Activated CD8-positive, alpha-beta T cell treated with anti-CD3 and anti-CD28 coated beads for 36 hours (primary cell): ENCODE measurements around the gene FERMT3. TPM values are rescaled to one million over a fixed set of nuclear protein-coding genes. Genes with fewer than 3 reads are reported as not detected.

ENCODE experiments used
- ATAC-seq: fragments of 200-7000 bp; cut with Tn5 transposase; one replicate; pipeline ENCODE4 v1.10.0; 2021; ENCODE audit warnings: mild to moderate bottlenecking, moderate library complexity
- CTCF ChIA-PET: fragments of 350-600 bp; sonication (Branson Sonifier 250); formaldehyde crosslinking; loops from one replicate; lab custom pipeline; 2021; ENCODE audit warnings: antibody characterized with exemption; lab: Charles Lee
- POLR2A ChIA-PET: fragments of 350-600 bp; sonication (Branson Sonifier 250); formaldehyde crosslinking; loops from one replicate; lab custom pipeline; 2021; ENCODE audit warnings: antibody characterized with exemption; lab: Charles Lee
- DNase-seq: peaks from one replicate; pipeline ENCODE4 v3.0.0-alpha.2; 2020
- H3K27ac Mint-ChIP-seq: one replicate; pipeline ENCODE4 v1.8.0; 2021; ENCODE audit warnings: mild to moderate bottlenecking, mixed read lengths
- H3K27me3 Mint-ChIP-seq: one replicate; pipeline ENCODE4 v1.8.0; 2021; ENCODE audit warnings: mixed read lengths
- H3K36me3 Mint-ChIP-seq: one replicate; pipeline ENCODE4 v1.8.0; 2021; ENCODE audit warnings: low read depth, mixed read lengths
- H3K4me1 Mint-ChIP-seq: one replicate; pipeline ENCODE4 v1.8.0; 2021; ENCODE audit warnings: low read depth, mixed read lengths
- H3K4me3 Mint-ChIP-seq: one replicate; pipeline ENCODE4 v1.8.0; 2021; ENCODE audit warnings: mild to moderate bottlenecking, moderate library complexity, mixed read lengths
- H3K9me3 Mint-ChIP-seq: one replicate; pipeline ENCODE4 v1.8.0; 2021; ENCODE audit warnings: mixed read lengths
- intact Hi-C: fragments of 100-400 bp; cut with micrococcal nuclease; formaldehyde crosslinking; loops from one replicate; pipeline ENCODE4 v1.10.0; 2022
- total RNA-seq, 2 experiments: library from RNA; stranded (reverse); gene quantifications; one replicate each; pipeline ENCODE4 v1.2.3, GENCODE V29; 2021
- TF ChIP-seq, protein P1 (sequence below): fragments of 200-600 bp; IDR thresholded peaks from one replicate; pipeline ENCODE4 v1.8.0; 2022; ENCODE audit warnings: antibody characterized with exemption, mild to moderate bottlenecking

FERMT3 gene
- total RNA-seq, 2 experiments from 2014 or later, result 210 to 214 TPM

DNA sequence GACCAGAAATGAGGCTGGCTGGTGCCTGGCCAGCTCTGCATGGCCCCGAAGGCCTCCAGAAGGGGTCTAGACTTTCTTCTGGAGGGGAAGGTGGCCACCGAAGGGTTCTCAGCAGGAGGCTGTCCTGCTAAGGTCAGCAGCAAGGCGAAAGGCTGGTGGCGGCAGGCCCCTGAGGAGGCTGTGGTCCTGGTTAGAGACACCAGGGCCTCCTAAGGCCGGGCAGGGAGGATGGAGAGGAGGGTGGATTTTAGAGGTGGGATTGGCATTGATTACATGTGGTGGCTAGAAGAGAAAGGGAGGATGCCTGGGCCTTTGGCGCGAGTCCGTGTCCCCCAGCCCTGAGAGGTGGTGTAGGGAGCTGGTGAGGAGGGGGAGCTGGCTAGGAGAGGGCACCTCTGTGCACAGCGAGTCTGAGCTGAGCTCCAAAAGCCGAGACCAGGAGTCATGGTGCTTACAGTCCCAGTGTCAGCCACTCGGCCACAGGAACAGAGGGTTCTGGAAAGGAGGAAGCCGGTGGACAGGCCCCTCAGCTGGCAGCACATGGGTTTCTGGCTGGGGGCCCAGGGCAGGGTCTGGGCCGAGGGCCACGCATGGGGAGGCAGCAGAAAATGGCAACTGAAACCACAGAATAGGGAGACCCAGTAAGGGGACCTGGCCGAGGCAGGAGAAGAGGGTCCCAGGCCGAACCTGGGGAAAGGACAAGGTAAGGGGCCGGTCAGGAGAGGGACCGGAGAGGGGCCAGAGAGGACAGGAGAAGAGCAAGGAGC lies 2.5 kb downstream of the FERMT3 start:
- Mint-ChIP-seq H3K9me3 (no peaks in the 10 kb centered on the region), H3K27me3 (no peaks in the 10 kb centered on the region), H3K4me1 (peaks cover 48% of the 10 kb centered on the region), H3K36me3 (peaks cover 68% of the 10 kb centered on the region), H3K27ac (peak overlapping the region; percentile 97), H3K4me3 (peak overlapping the region; percentile 92)
- ATAC-seq, result no peak
- DNase-seq, result no peak
- TF ChIP-seq, protein P1, sequence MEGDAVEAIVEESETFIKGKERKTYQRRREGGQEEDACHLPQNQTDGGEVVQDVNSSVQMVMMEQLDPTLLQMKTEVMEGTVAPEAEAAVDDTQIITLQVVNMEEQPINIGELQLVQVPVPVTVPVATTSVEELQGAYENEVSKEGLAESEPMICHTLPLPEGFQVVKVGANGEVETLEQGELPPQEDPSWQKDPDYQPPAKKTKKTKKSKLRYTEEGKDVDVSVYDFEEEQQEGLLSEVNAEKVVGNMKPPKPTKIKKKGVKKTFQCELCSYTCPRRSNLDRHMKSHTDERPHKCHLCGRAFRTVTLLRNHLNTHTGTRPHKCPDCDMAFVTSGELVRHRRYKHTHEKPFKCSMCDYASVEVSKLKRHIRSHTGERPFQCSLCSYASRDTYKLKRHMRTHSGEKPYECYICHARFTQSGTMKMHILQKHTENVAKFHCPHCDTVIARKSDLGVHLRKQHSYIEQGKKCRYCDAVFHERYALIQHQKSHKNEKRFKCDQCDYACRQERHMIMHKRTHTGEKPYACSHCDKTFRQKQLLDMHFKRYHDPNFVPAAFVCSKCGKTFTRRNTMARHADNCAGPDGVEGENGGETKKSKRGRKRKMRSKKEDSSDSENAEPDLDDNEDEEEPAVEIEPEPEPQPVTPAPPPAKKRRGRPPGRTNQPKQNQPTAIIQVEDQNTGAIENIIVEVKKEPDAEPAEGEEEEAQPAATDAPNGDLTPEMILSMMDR, result no peak
- POLR2A ChIA-PET, result interaction anchor here (1.6 to 9.7 kb wide), 11 partner anchors 8 to 94 kb away, joined by 3 to 206 read pairs (median 33); partner anchors contain the start of genes DNAJC4, ESRRA, NUDT22 and PPP1R14B
- intact Hi-C loops, result no loop called here
- CTCF ChIA-PET, result interaction anchor here (3.3 to 7.5 kb wide), 5 partner anchors 9 to 108 kb away, joined by 13 to 111 read pairs (median 42); partner anchors contain the start of genes CATSPERZ, NUDT22, PLCB3 and PRDX5

DNA sequence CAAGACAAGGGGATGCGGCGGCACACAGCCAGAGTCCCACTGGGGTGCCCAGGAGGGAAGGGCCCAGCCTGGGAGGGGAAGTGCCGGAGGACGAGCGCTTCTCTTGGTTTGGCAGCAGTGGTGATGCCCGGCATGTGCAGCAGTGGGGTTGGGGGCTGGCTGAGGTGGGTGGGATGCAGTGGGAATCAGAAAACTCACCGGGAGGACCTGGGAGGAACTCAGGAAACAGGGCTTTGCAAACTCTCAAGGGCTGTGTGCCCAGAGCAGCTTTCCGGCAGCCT lies 3.0 kb downstream of the FERMT3 start:
- H3K9me3 Mint-ChIP-seq, result no peaks in the 10 kb centered on the region
- ChIA-PET POLR2A (interaction anchor here (1.6 to 9.7 kb wide), 6 partner anchors 8 to 29 kb away, joined by 3 to 151 read pairs (median 12); partner anchors contain the start of genes DNAJC4, NUDT22 and TRPT1), CTCF (interaction anchor here (6.0 to 7.5 kb wide), 2 partner anchors 42 to 93 kb away, joined by 42 to 111 read pairs; partner anchors contain the start of genes CATSPERZ and PLCB3)
- ATAC-seq, result no peak
- no peak for DNase-seq
- peaks cover 67% of the 10 kb centered on the region for H3K36me3 Mint-ChIP-seq
- H3K4me1 Mint-ChIP-seq, result peaks cover 47% of the 10 kb centered on the region
- no peaks in the 10 kb centered on the region for H3K27me3 Mint-ChIP-seq
- intact Hi-C loops, result no loop called here
- TF ChIP-seq, protein P1, result no peak
- peak overlapping the region; percentile 97 for H3K27ac Mint-ChIP-seq
- H3K4me3 Mint-ChIP-seq, result peak overlapping the region; percentile 10

DNA sequence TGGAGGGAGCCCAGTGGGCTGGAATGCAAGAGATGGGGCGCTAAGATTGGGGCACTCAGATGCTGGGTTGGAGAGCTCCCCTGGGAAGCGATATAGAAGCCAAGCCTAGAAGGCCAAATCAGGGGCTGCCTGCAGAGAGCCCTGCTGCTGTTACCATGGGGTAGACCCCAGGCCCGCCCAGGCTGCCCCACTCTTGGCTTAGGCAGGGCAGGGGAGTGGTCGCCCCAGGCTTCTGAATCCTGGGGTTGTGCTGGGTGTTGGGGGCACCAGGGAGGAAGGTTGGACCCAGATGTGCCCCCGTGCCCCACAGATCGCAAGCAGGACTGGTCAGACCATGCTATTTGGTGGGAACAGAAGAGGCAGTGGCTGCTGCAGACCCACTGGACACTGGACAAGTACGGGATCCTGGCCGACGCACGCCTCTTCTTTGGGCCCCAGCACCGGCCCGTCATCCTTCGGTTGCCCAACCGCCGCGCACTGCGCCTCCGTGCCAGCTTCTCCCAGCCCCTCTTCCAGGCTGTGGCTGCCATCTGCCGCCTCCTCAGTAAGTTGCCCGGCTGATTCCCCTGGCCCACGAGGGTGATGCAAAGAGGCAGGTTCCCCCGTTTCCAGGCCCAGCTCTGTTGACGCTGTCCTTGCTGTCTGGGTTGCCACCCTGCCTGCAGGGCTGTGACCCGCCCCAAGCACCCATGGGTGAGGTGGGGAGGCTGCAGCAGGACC lies 3.9 kb downstream of the FERMT3 start:
- CTCF ChIA-PET, result no interaction called here
- H3K27ac Mint-ChIP-seq, result peak overlapping the region; percentile 97
- no peak for ATAC-seq
- peaks cover 69% of the 10 kb centered on the region for H3K36me3 Mint-ChIP-seq
- TF ChIP-seq, protein P1, result no peak
- no peaks in the 10 kb centered on the region for H3K27me3 Mint-ChIP-seq
- no peak for DNase-seq
- H3K4me3 Mint-ChIP-seq, result no peak overlapping the region
- intact Hi-C loops, result no loop called here
- peaks cover 49% of the 10 kb centered on the region for H3K4me1 Mint-ChIP-seq
- no peaks in the 10 kb centered on the region for H3K9me3 Mint-ChIP-seq
- POLR2A ChIA-PET, result interaction anchor here (0.6 to 9.7 kb wide), 11 partner anchors 7 to 177 kb away, joined by 3 to 151 read pairs (median 3); partner anchors contain the start of genes DNAJC4, NUDT22 and TRPT1

DNA sequence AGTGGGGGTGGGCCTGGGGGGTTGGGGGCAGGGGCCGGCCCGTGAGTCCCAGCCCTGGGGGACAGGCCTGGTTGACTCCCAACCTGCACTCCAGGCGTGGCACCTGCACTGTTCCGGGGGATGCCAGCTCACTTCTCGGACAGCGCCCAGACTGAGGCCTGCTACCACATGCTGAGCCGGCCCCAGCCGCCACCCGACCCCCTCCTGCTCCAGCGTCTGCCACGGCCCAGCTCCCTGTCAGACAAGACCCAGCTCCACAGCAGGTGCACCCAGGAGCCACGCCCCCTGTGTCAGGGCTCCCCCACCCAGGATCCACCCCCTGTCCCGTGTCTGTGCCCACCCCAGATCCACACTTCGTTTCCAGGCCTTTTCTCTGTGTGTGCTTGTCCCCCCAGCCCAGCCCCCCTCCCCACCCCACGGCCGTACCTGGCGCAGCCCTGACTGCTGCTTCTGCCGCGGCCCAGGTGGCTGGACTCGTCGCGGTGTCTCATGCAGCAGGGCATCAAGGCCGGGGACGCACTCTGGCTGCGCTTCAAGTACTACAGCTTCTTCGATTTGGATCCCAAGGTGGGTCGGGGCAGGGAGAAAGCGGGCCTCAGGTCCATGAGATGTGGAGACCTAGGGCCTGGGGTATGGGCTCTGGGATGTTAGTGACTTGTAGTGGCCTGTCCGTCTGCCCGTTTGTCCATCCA lies 4.8 kb downstream of the FERMT3 start:
- no peaks in the 10 kb centered on the region for H3K27me3 Mint-ChIP-seq
- ChIA-PET CTCF (interaction anchor here (1.7 kb wide), 1 partner anchor 13 kb away, joined by 6 read pairs; no protein-coding TSS in a partner anchor), POLR2A (interaction anchor here (0.6 to 9.7 kb wide), 9 partner anchors 9 to 536 kb away, joined by 3 to 151 read pairs (median 4); partner anchors contain the start of genes DNAJC4, NUDT22 and TRPT1)

More for the DNA sequence above, 4.8 kb downstream of the FERMT3 start:
- DNase-seq, result no peak
- peaks cover 61% of the 10 kb centered on the region for H3K36me3 Mint-ChIP-seq
- ATAC-seq, result no peak
- TF ChIP-seq, protein P1, result no peak
- intact Hi-C loops, result no loop called here
- peak overlapping the region; percentile 67 for H3K27ac Mint-ChIP-seq
- H3K4me1 Mint-ChIP-seq, result peaks cover 41% of the 10 kb centered on the region
- H3K4me3 Mint-ChIP-seq, result no peak overlapping the region
- no peaks in the 10 kb centered on the region for H3K9me3 Mint-ChIP-seq
